ENCODE measurements around the gene MSH5.

Gene MSH5

DNA sequence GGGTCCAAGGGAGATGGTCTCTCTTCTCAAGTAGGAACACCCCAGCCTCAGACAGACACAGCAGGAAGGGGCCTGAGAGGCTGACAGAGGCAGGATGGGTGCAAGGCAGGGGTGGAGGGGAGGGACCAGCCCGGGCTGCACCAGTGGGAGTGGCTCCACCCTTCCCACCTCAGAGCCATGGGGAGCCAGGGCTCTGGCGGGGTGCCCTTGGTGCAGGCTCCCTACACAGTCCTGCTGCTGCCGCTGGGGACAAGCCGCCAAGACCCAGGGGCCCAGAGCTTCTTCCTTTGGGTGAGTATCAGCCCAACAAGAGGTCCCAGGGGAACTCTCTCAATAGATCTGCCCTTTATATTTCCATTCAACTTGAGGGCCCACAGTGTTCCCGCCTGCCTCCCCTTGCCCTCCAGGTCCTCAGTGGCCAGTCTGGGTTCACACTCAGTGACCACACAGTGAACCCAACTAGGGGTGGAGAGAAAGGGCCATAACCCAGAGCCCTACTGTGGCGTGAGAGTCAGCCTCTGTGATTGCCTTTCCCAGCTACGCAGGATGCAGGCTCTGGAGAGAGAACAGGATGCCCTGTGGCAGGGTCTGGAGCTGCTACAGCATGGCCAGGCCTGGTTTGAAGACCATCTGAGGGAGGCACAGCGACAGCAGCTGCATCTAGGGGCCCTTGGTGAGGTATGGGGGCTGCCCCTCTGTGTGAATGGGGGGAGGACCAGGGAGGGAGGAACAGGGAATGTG, 23.2 kb downstream of the MSH5 start:
- no peak overlapping the region for H3K23ac ChIP-seq (ENCODE audit: low read length)
- H4K5ac ChIP-seq (ENCODE audit: low read length), result no peak overlapping the region
- H3K27ac ChIP-seq (ENCODE audit: low read depth, low read length), result peak overlapping the region; percentile 25
- peak overlapping the region; percentile 46 for H3K56ac ChIP-seq (ENCODE audit: low read length)
- peaks cover 5% of the 10 kb centered on the region for H3K4me1 ChIP-seq (ENCODE audit: control insufficient read depth, low read depth, low read length)
- DNase-seq, result no peak
- H3K79me2 ChIP-seq (ENCODE audit: control insufficient read depth, insufficient read depth, low read length), result no peaks in the 10 kb centered on the region
- H3K4me2 ChIP-seq (ENCODE audit: low read length), result no peak overlapping the region
- H2AK5ac ChIP-seq (ENCODE audit: low read length), result no peak overlapping the region
- no CpG with 5 or more reads among the region's 8 CpGs for WGBS (ENCODE audit: extremely low coverage, insufficient coverage, low lambda C conversion rate)
- no peak overlapping the region for H2BK5ac ChIP-seq (ENCODE audit: low read length)
- no peaks in the 10 kb centered on the region for H3K27me3 ChIP-seq (ENCODE audit: insufficient read depth, low read length, poor library complexity)
- H4K8ac ChIP-seq (ENCODE audit: low read depth, low read length), result no peak overlapping the region
- H2BK15ac ChIP-seq (replicated peaks; ENCODE audit: low read depth), result no peak overlapping the region
- H3K4ac ChIP-seq (ENCODE audit: low read depth, low read length), result no peak overlapping the region
- H3K36me3 ChIP-seq (ENCODE audit: control insufficient read depth, insufficient read depth, low read length), result no peaks in the 10 kb centered on the region
- H2BK120ac ChIP-seq (ENCODE audit: low read depth, low read length), result no peak overlapping the region
- no peak overlapping the region for H3K18ac ChIP-seq (ENCODE audit: low read length)
- H3K9ac ChIP-seq (ENCODE audit: low read length), result peak overlapping the region; percentile 15
- no peak overlapping the region for H3K4me3 ChIP-seq (ENCODE audit: low read length)
- H3K79me1 ChIP-seq (ENCODE audit: low read length), result no peaks in the 10 kb centered on the region

DNA sequence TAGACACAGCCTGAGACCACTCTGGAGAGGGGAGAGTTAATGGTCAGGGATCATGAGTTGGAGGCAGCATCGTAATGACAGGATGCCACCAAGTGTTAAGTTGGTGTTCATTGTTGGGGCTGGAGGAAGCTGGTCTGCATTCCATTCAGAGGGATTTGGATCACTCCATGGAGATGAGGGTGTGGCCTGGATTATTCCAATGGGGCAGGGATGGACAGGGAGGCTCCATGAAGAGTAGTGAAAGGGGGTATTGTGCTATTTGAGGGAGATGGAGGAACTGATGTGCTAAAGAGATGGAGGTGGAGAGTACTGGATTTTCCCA, 23.8 kb downstream of the MSH5 start:
- peak overlapping the region; percentile 25 for H3K27ac ChIP-seq (ENCODE audit: low read depth, low read length)
- no peaks in the 10 kb centered on the region for H3K36me3 ChIP-seq (ENCODE audit: control insufficient read depth, insufficient read depth, low read length)
- peak overlapping the region; percentile 15 for H3K9ac ChIP-seq (ENCODE audit: low read length)
- no peak overlapping the region for H2BK120ac ChIP-seq (ENCODE audit: low read depth, low read length)
- H2AK5ac ChIP-seq (ENCODE audit: low read length), result no peak overlapping the region
- H2BK5ac ChIP-seq (ENCODE audit: low read length), result no peak overlapping the region
- no peaks in the 10 kb centered on the region for H3K79me2 ChIP-seq (ENCODE audit: control insufficient read depth, insufficient read depth, low read length)
- H3K27me3 ChIP-seq (ENCODE audit: insufficient read depth, low read length, poor library complexity), result no peaks in the 10 kb centered on the region
- no peak overlapping the region for H4K5ac ChIP-seq (ENCODE audit: low read length)
- no peak overlapping the region for H3K56ac ChIP-seq (ENCODE audit: low read length)
- H3K4me1 ChIP-seq (ENCODE audit: control insufficient read depth, low read depth, low read length), result peaks cover 5% of the 10 kb centered on the region
- no peak overlapping the region for H3K4ac ChIP-seq (ENCODE audit: low read depth, low read length)
- WGBS (ENCODE audit: extremely low coverage, insufficient coverage, low lambda C conversion rate), result no CpG with 5 or more reads among the region's 1 CpG
- H3K79me1 ChIP-seq (ENCODE audit: low read length), result no peaks in the 10 kb centered on the region
- H4K8ac ChIP-seq (ENCODE audit: low read depth, low read length), result no peak overlapping the region
- H3K23ac ChIP-seq (ENCODE audit: low read length), result no peak overlapping the region
- H2BK15ac ChIP-seq (replicated peaks; ENCODE audit: low read depth), result no peak overlapping the region
- H3K18ac ChIP-seq (ENCODE audit: low read length), result no peak overlapping the region
- H3K4me2 ChIP-seq (ENCODE audit: low read length), result no peak overlapping the region
- H3K4me3 ChIP-seq (ENCODE audit: low read length), result no peak overlapping the region
- DNase-seq, result peak; percentile 95

DNA sequence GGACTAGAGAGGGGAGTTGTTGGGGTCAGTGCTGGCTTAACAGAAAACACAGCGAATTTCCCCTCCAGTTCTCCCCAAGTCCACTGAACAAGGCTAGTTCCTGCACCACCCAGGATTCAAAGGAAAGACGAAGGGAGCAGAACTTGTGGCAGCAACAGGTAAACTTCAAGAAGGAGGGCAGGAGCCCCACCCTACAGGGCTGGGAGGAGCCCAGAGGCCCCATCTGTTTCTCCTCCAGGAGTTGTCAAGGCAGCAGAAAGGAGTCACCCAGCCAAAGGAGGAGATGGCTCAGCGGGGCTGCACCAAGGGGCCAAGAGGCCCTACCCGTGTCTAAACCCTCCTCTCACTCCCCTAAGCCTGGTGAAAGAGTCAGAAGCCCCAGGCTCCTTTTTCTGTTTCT, 24.4 kb downstream of the MSH5 start:
- no peak overlapping the region for H3K27ac ChIP-seq (ENCODE audit: low read depth, low read length)
- no peaks in the 10 kb centered on the region for H3K36me3 ChIP-seq (ENCODE audit: control insufficient read depth, insufficient read depth, low read length)
- no peak overlapping the region for H3K4ac ChIP-seq (ENCODE audit: low read depth, low read length)
- no CpG with 5 or more reads among the region's 4 CpGs for WGBS (ENCODE audit: extremely low coverage, insufficient coverage, low lambda C conversion rate)
- no peak overlapping the region for H4K5ac ChIP-seq (ENCODE audit: low read length)
- no peak overlapping the region for H2BK120ac ChIP-seq (ENCODE audit: low read depth, low read length)
- no peaks in the 10 kb centered on the region for H3K79me2 ChIP-seq (ENCODE audit: control insufficient read depth, insufficient read depth, low read length)
- H3K27me3 ChIP-seq (ENCODE audit: insufficient read depth, low read length, poor library complexity), result no peaks in the 10 kb centered on the region
- DNase-seq, result no peak
- no peak overlapping the region for H4K8ac ChIP-seq (ENCODE audit: low read depth, low read length)
- no peak overlapping the region for H3K4me3 ChIP-seq (ENCODE audit: low read length)
- H3K79me1 ChIP-seq (ENCODE audit: low read length), result no peaks in the 10 kb centered on the region
- H2AK5ac ChIP-seq (ENCODE audit: low read length), result no peak overlapping the region
- no peak overlapping the region for H2BK5ac ChIP-seq (ENCODE audit: low read length)
- peaks cover 5% of the 10 kb centered on the region for H3K4me1 ChIP-seq (ENCODE audit: control insufficient read depth, low read depth, low read length)
- H2BK15ac ChIP-seq (replicated peaks; ENCODE audit: low read depth), result no peak overlapping the region
- H3K23ac ChIP-seq (ENCODE audit: low read length), result no peak overlapping the region
- H3K4me2 ChIP-seq (ENCODE audit: low read length), result no peak overlapping the region
- no peak overlapping the region for H3K56ac ChIP-seq (ENCODE audit: low read length)
- H3K18ac ChIP-seq (ENCODE audit: low read length), result no peak overlapping the region
- H3K9ac ChIP-seq (ENCODE audit: low read length), result no peak overlapping the region

DNA sequence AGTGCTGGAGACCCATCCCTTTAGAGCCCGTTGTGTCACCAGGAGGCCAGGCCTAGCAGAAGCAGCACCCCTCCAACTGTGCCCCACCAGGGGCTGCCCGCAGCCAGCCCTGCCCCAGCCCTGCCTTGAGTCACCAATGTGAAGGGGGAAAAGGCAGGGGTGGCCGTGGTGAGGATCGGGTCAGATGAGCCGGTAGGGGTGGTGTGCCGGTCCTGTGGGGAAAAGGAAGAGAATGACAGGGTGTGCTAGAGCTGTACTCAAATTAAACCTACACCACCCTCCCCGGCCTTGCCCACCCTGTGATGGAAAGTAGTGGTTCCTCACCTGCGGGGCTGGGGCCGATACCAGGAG, 25.7 kb downstream of the MSH5 start:
- no peak overlapping the region for H3K4me2 ChIP-seq (ENCODE audit: low read length)
- no peak overlapping the region for H2BK120ac ChIP-seq (ENCODE audit: low read depth, low read length)
- no peak overlapping the region for H2BK5ac ChIP-seq (ENCODE audit: low read length)
- H4K8ac ChIP-seq (ENCODE audit: low read depth, low read length), result no peak overlapping the region
- H2BK15ac ChIP-seq (replicated peaks; ENCODE audit: low read depth), result no peak overlapping the region
- no peaks in the 10 kb centered on the region for H3K79me1 ChIP-seq (ENCODE audit: low read length)
- H3K27me3 ChIP-seq (ENCODE audit: insufficient read depth, low read length, poor library complexity), result no peaks in the 10 kb centered on the region
- no peak overlapping the region for H3K18ac ChIP-seq (ENCODE audit: low read length)
- H3K36me3 ChIP-seq (ENCODE audit: control insufficient read depth, insufficient read depth, low read length), result no peaks in the 10 kb centered on the region
- H3K27ac ChIP-seq (ENCODE audit: low read depth, low read length), result no peak overlapping the region
- H3K4me1 ChIP-seq (ENCODE audit: control insufficient read depth, low read depth, low read length), result peaks cover 5% of the 10 kb centered on the region
- H3K23ac ChIP-seq (ENCODE audit: low read length), result no peak overlapping the region
- peak overlapping the region; percentile 49 for H3K56ac ChIP-seq (ENCODE audit: low read length)
- DNase-seq, result no peak
- no peak overlapping the region for H3K4me3 ChIP-seq (ENCODE audit: low read length)
- no peak overlapping the region for H3K4ac ChIP-seq (ENCODE audit: low read depth, low read length)
- no CpG with 5 or more reads among the region's 9 CpGs for WGBS (ENCODE audit: extremely low coverage, insufficient coverage, low lambda C conversion rate)
- no peak overlapping the region for H4K5ac ChIP-seq (ENCODE audit: low read length)
- no peaks in the 10 kb centered on the region for H3K79me2 ChIP-seq (ENCODE audit: control insufficient read depth, insufficient read depth, low read length)
- H2AK5ac ChIP-seq (ENCODE audit: low read length), result no peak overlapping the region
- no peak overlapping the region for H3K9ac ChIP-seq (ENCODE audit: low read length)

DNA sequence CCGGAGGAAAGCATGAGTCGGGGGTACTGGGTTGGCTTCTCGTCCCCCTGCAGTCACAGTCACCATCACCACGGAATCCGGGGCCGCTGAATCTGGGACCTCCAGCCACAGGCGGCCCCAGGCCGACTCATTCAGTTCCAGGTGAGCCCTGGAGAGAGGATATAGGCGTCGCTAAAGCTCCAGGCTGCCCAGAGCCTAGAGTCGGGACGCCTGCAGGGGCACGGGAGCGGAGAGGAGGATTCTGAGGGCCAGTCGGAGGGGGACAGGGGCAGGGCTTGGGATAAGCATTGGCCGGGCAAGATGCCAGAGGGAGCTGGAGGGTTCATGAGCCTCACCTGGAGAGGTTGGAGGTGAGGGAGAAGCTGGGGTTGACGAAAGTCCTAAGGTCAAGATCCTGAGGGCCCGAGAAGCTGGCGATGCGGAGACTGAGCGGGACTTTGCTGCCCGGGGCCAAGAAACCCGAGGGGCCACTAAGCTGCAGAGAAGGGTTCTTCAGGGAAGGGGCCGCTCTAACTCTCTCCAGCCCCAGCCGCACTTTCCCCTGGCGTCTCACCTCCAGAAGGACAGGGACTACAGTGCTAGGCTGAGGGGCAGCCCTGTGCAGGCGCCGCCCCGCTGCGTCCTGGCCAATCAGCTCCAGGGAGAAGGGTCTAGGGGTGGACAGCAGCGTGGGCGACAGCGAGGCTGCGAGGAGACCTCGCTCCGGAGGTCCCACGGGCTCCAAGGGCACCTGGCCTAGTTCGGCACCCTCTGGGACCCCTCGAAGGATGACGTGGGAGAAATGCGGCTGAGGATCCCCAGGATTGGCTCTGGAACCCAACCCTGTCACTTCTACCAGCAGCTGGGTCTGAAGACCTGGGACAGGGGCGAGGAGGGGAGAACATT, 26.3 kb downstream of the MSH5 start:
- no peak overlapping the region for H3K18ac ChIP-seq (ENCODE audit: low read length)
- no peaks in the 10 kb centered on the region for H3K79me2 ChIP-seq (ENCODE audit: control insufficient read depth, insufficient read depth, low read length)
- peaks cover 5% of the 10 kb centered on the region for H3K4me1 ChIP-seq (ENCODE audit: control insufficient read depth, low read depth, low read length)
- no peak overlapping the region for H2BK15ac ChIP-seq (replicated peaks; ENCODE audit: low read depth)
- no peak overlapping the region for H2BK5ac ChIP-seq (ENCODE audit: low read length)
- H3K27ac ChIP-seq (ENCODE audit: low read depth, low read length), result no peak overlapping the region
- no peak overlapping the region for H3K4me3 ChIP-seq (ENCODE audit: low read length)
- no peaks in the 10 kb centered on the region for H3K79me1 ChIP-seq (ENCODE audit: low read length)
- no peak overlapping the region for H2BK120ac ChIP-seq (ENCODE audit: low read depth, low read length)
- no peak overlapping the region for H3K4ac ChIP-seq (ENCODE audit: low read depth, low read length)
- H2AK5ac ChIP-seq (ENCODE audit: low read length), result no peak overlapping the region
- no peak overlapping the region for H4K5ac ChIP-seq (ENCODE audit: low read length)
- H3K27me3 ChIP-seq (ENCODE audit: insufficient read depth, low read length, poor library complexity), result no peaks in the 10 kb centered on the region
- H3K23ac ChIP-seq (ENCODE audit: low read length), result no peak overlapping the region
- H3K9ac ChIP-seq (ENCODE audit: low read length), result peak overlapping the region; percentile 56
- no CpG with 5 or more reads among the region's 42 CpGs for WGBS (ENCODE audit: extremely low coverage, insufficient coverage, low lambda C conversion rate)
- peak; percentile 76 for DNase-seq
- no peak overlapping the region for H4K8ac ChIP-seq (ENCODE audit: low read depth, low read length)
- H3K36me3 ChIP-seq (ENCODE audit: control insufficient read depth, insufficient read depth, low read length), result no peaks in the 10 kb centered on the region
- peak overlapping the region; percentile 72 for H3K56ac ChIP-seq (ENCODE audit: low read length)
- H3K4me2 ChIP-seq (ENCODE audit: low read length), result peak overlapping the region; percentile 21
